Right atrium auricular region (tissue), 2 donors: ENCODE measurements around the gene AOPEP. TPM values are rescaled to one million over a fixed set of nuclear protein-coding genes. Genes with fewer than 3 reads are reported as not detected.

ENCODE experiments used
- DNase-seq: peaks from one replicate; pipeline ENCODE4 v3.0.0-alpha.2; 2019; ENCODE audit warnings: low spot score
- H3K27ac ChIP-seq, 2 donors: fragments of 200-600 bp; sonication (generic); 1 replicate in 1 of 2; 2 replicates in 1 of 2; pipeline ENCODE4 v1.5.1; 2016 to 2019
- H3K27me3 ChIP-seq, 2 donors: fragments of 200-600 bp; sonication (generic); one replicate each; pipeline versions ENCODE4 v1.5.1 to v1.6.0; 2017 to 2019
- H3K36me3 ChIP-seq: fragments of 200-600 bp; sonication (generic); one replicate; pipeline ENCODE4 v1.5.1; 2016
- H3K4me1 ChIP-seq, 2 donors: fragments of 200-600 bp; sonication (generic); one replicate each; pipeline versions ENCODE4 v1.5.1 to v1.6.0; 2017 to 2019
- H3K4me3 ChIP-seq, 2 donors: fragments of 200-600 bp; sonication (generic); 1 replicate in 1 of 2; 2 replicates in 1 of 2; pipeline ENCODE4 v1.5.1; 2017 to 2019; ENCODE audit warnings: mild to moderate bottlenecking in 1 of 2, moderate library complexity in 1 of 2
- H3K9me3 ChIP-seq, 2 donors: fragments of 200-600 bp; sonication (generic); one replicate each; pipeline ENCODE4 v1.5.1; 2019
- CTCF ChIP-seq, 2 donors: fragments of 200-600 bp; sonication (generic); IDR thresholded peaks; one replicate each; pipeline ENCODE4 v1.5.1; 2019; ENCODE audit warnings: antibody characterized with exemption in 2 of 2
- total RNA-seq, 2 donors: library from RNA; depleted of rRNA; stranded (reverse); fragments of >200 nt; gene quantifications; one replicate each; pipeline ENCODE4 v1.1.0, GENCODE V29; 2016

Gene AOPEP
- total RNA-seq, 2 donors from 2014 or later, result 262 to 314 TPM

DNA sequence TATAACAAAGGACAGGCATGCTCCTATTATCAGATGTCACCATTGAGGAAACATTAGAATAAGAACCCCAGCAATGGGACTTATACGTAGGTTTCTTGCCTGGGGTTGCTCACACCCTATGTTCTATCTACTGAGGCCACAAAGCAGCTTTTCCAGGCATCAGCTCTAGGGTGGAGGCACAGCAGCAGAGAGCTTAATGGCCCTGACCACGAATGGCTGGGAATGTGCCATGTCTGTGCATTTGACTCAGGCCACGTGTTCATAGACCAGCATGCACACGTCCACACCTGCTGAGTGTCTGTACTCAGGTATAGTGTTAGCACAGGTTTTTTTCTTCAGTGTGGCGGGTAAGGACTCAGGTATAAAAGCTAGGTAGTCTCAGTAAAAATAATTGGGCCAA is 129.4 kb downstream of the AOPEP start:
- no peaks in the 10 kb centered on the region for H3K36me3 ChIP-seq
- H3K27me3 ChIP-seq, result no peaks in the 10 kb centered on the region
- no peak overlapping the region for H3K27ac ChIP-seq
- H3K4me1 ChIP-seq, result no peaks in the 10 kb centered on the region
- H3K9me3 ChIP-seq, result no peaks in the 10 kb centered on the region
- DNase-seq, result no peak
- TF ChIP-seq CTCF (IDR thresholded peaks at IDR 0.05), result no peak
- H3K4me3 ChIP-seq, result no peak overlapping the region

DNA sequence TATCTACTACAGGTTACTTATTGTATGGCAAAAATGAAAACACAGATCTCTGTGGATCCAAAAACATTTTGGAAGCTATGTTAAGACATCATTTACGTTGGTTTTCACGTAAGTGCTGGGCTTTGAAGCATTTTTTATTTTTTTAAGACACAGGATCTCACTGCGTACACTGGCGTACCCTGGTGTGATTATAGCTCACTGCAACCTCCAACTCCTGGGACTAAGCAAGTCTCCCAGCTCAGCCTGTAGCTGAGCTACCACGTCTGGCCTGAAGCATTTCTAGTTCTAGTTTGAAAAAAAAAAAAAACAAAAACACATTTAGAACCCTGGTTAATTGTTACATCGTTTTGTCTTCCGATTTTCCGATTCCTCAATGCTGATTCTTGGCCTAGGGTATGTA is 131.3 kb downstream of the AOPEP start:
- Histone ChIP-seq H3K4me3 (no peak overlapping the region), H3K27ac (no peak overlapping the region), H3K9me3 (no peaks in the 10 kb centered on the region), H3K27me3 (no peaks in the 10 kb centered on the region), H3K4me1 (no peaks in the 10 kb centered on the region), H3K36me3 (no peaks in the 10 kb centered on the region)
- no peak for TF ChIP-seq CTCF (IDR thresholded peaks at IDR 0.05)
- DNase-seq, result no peak

- no peak overlapping the region for H3K4me3 ChIP-seq
- no peak overlapping the region for H3K27ac ChIP-seq
- no peaks in the 10 kb centered on the region for H3K9me3 ChIP-seq
- no peak for TF ChIP-seq CTCF (IDR thresholded peaks at IDR 0.05)
- H3K27me3 ChIP-seq, result no peaks in the 10 kb centered on the region
- DNase-seq, result no peak
- no peaks in the 10 kb centered on the region for H3K36me3 ChIP-seq
- peaks cover 0 to 6% of the 10 kb centered on the region in 2 donors for H3K4me1 ChIP-seq
Measured at GRCh38 chr9:94859226-94859625, 132.7 kb downstream of the AOPEP start.

DNA sequence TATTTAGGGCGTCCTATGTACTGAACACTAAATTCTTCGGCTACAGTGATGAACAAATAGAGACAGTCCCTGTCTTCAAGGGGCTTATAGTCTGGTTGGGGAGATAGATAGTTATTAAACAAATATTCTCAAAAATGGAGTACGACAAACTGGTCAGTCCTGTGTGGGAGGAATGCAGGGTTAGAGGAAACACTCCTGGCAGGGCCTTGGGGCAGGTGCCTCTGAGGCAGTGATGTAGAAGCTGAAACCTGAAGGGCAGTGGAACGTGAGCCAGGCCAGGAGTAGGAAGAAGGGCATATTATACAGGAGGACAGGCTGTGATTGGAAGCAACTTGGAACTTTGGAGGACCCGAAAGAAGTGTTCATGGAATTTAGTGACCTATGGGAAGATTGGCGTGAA is 133.4 kb downstream of the AOPEP start:
- H3K27ac ChIP-seq, result no peak overlapping the region
- no peaks in the 10 kb centered on the region for H3K36me3 ChIP-seq
- no peak for DNase-seq
- TF ChIP-seq CTCF (IDR thresholded peaks at IDR 0.05), result no peak
- peaks cover 0 to 12% of the 10 kb centered on the region in 2 donors for H3K4me1 ChIP-seq
- no peaks in the 10 kb centered on the region for H3K27me3 ChIP-seq
- H3K4me3 ChIP-seq, result no peak overlapping the region
- H3K9me3 ChIP-seq, result no peaks in the 10 kb centered on the region

- DNase-seq, result no peak
- TF ChIP-seq CTCF (IDR thresholded peaks at IDR 0.05), result no peak
- H3K9me3 ChIP-seq, result no peaks in the 10 kb centered on the region
- H3K27me3 ChIP-seq, result no peaks in the 10 kb centered on the region
- no peak overlapping the region for H3K27ac ChIP-seq
- no peaks in the 10 kb centered on the region for H3K36me3 ChIP-seq
- H3K4me3 ChIP-seq, result no peak overlapping the region
- H3K4me1 ChIP-seq, result peaks cover 0 to 23% of the 10 kb centered on the region in 2 donors
Measured at GRCh38 chr9:94860678-94861588, 134.4 kb downstream of the AOPEP start.
